ENCODE data around the gene SAFB2. TPM values are rescaled to one million over a fixed set of nuclear protein-coding genes. Genes with fewer than 3 reads are reported as not detected.

The SAFB2 gene
- total RNA-seq, 4 donors from 2014 or later: 13.7 to 19.8 (median 18.4) TPM

GRCh38 chr19:5632241-5632612 is 9.7 kb upstream of the SAFB2 start:
- Histone ChIP-seq H3K36me3 (peaks cover 0 to 11% of the 10 kb centered on the region in 2 donors), H3K4me1 (peaks cover 59 to 67% of the 10 kb centered on the region in 2 donors), H3K27me3 (no peaks in the 10 kb centered on the region), H3K4me3 (peak overlapping the region in 1 of 4 donors; percentile 1), H3K27ac (peak overlapping the region in 2 of 4 donors; percentile 17 to 38), H3K9me3 (no peaks in the 10 kb centered on the region)
- in situ Hi-C loops (cut with MboI; ENCODE audit: low sequenced_read_pairs in 4 of 4) (no loop called here), intact Hi-C loops (cut with DNase I; ENCODE audit: low total_unique reads) (no loop called here)
- TF ChIP-seq, protein P1, sequence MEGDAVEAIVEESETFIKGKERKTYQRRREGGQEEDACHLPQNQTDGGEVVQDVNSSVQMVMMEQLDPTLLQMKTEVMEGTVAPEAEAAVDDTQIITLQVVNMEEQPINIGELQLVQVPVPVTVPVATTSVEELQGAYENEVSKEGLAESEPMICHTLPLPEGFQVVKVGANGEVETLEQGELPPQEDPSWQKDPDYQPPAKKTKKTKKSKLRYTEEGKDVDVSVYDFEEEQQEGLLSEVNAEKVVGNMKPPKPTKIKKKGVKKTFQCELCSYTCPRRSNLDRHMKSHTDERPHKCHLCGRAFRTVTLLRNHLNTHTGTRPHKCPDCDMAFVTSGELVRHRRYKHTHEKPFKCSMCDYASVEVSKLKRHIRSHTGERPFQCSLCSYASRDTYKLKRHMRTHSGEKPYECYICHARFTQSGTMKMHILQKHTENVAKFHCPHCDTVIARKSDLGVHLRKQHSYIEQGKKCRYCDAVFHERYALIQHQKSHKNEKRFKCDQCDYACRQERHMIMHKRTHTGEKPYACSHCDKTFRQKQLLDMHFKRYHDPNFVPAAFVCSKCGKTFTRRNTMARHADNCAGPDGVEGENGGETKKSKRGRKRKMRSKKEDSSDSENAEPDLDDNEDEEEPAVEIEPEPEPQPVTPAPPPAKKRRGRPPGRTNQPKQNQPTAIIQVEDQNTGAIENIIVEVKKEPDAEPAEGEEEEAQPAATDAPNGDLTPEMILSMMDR (IDR thresholded peaks at IDR 0.05 in 4 of 5, conservative IDR thresholded peaks at IDR 0.05 in 1 of 5): no peak
- no peak for TF ChIP-seq POLR2A (IDR thresholded peaks at IDR 0.05)
- DNase-seq (no peak), ATAC-seq (peak in 1 of 2 donors; percentile 8)

GRCh38 chr19:5631567-5632240 is 9.1 kb upstream of the SAFB2 start:
- Histone ChIP-seq H3K27ac (peak overlapping the region; percentile 14 to 42 (median 28)), H3K9me3 (no peaks in the 10 kb centered on the region), H3K36me3 (peaks cover 0 to 17% of the 10 kb centered on the region in 2 donors), H3K4me3 (peak overlapping the region in 1 of 4 donors; percentile 1), H3K4me1 (peaks cover 59 to 71% of the 10 kb centered on the region in 2 donors), H3K27me3 (no peaks in the 10 kb centered on the region)
- TF ChIP-seq, protein P1 (IDR thresholded peaks at IDR 0.05 in 4 of 5, conservative IDR thresholded peaks at IDR 0.05 in 1 of 5): no peak
- no peak for TF ChIP-seq POLR2A (IDR thresholded peaks at IDR 0.05)
- in situ Hi-C loops (cut with MboI; ENCODE audit: low sequenced_read_pairs in 4 of 4) (no loop called here), intact Hi-C loops (cut with DNase I; ENCODE audit: low total_unique reads) (no loop called here)
- ATAC-seq (peak in 1 of 2 donors; percentile 40), DNase-seq (no peak)

DNA sequence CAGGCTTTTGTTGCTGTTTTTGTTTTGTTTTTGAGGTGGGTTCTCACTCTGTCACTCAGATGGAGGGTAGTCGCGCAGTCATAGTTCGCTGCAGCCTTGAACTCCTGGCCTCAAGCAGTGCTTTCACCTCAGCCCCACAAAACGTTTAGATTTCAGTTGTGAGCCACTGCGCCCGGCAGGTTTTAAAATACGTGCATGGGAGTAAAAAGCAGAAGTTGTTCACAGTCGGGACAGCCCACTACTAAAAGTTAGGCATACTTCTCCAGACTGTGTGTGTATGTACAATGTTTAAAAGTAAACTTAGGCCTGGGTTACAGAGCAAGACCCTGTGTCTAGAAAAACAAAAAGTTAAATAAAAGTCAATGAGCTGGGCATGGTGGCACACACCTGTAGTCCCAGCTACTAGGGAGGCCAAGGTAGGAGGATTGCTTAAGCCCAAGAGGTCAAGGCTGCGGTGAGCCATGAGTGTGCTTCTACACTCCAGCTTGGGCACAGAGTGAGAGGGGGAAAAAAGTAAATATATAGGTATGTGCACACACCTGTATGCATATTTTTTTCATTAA is 6.4 kb upstream of the SAFB2 start:
- ATAC-seq (no peak), DNase-seq (no peak)
- in situ Hi-C loops (cut with MboI; ENCODE audit: low sequenced_read_pairs in 4 of 4): loop anchor here in 2 of 4 donors (10.0 kb wide), 2 partner anchors 46 to 56 kb away; partner anchors contain the start of genes HSD11B1L (in 1 of the 2) and MICOS13 (in 1 of the 2)
- TF ChIP-seq, protein P1 (IDR thresholded peaks at IDR 0.05 in 4 of 5, conservative IDR thresholded peaks at IDR 0.05 in 1 of 5): no peak
- no peak for TF ChIP-seq POLR2A (IDR thresholded peaks at IDR 0.05)
- H3K27me3 ChIP-seq: no peaks in the 10 kb centered on the region
- peaks cover 0 to 34% of the 10 kb centered on the region in 2 donors for H3K36me3 ChIP-seq
- H3K27ac ChIP-seq: peak overlapping the region in 3 of 4 donors; percentile 31 to 98 (median 44)
- H3K4me3 ChIP-seq: no peak overlapping the region
- peaks cover 77 to 81% of the 10 kb centered on the region in 2 donors for H3K4me1 ChIP-seq
- intact Hi-C loops (cut with DNase I; ENCODE audit: low total_unique reads): loop anchor here (10.0 kb wide), 1 partner anchor 746 kb away; the partner anchor contains the start of genes ALKBH7 and PSPN
- H3K9me3 ChIP-seq: no peaks in the 10 kb centered on the region

DNA sequence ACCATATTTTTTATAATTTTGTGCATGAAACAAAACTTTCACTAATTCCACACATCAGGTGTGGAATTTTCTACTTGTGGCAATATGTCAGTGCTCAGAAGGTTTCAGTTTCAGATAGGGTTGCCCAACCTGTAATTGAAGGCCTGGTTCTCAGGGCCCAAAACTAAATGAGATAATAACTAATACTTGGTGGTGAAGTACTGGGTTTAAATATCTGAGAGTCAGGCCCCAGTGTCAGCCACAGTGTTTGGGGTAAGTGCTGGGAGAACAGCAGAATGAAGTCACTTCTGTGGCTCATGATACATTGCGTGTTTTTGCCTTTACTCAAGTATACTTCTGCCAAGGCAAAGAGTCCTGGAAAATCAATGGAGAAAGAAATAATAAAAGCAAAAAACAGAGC is 5.9 kb upstream of the SAFB2 start:
- Histone ChIP-seq H3K36me3 (peaks cover 0 to 34% of the 10 kb centered on the region in 2 donors), H3K4me1 (peaks cover 77 to 79% of the 10 kb centered on the region in 2 donors), H3K27ac (peak overlapping the region; percentile 30 to 98 (median 38)), H3K9me3 (no peaks in the 10 kb centered on the region), H3K27me3 (no peaks in the 10 kb centered on the region), H3K4me3 (no peak overlapping the region)
- intact Hi-C loops (cut with DNase I; ENCODE audit: low total_unique reads): loop anchor here (10.0 kb wide), 1 partner anchor 746 kb away; the partner anchor contains the start of genes ALKBH7 and PSPN
- in situ Hi-C loops (cut with MboI; ENCODE audit: low sequenced_read_pairs in 4 of 4): loop anchor here in 2 of 4 donors (10.0 kb wide), 2 partner anchors 46 to 56 kb away; partner anchors contain the start of genes HSD11B1L (in 1 of the 2) and MICOS13 (in 1 of the 2)
- no peak for DNase-seq
- ATAC-seq: no peak
- no peak for TF ChIP-seq POLR2A (IDR thresholded peaks at IDR 0.05)
- TF ChIP-seq, protein P1 (IDR thresholded peaks at IDR 0.05 in 4 of 5, conservative IDR thresholded peaks at IDR 0.05 in 1 of 5): no peak
